HG03196 (cell line): ENCODE measurements around the gene PKD2L2.
"Not testable (repeated sequence)": the region's sequence is repeated elsewhere in the genome, so short reads cannot be mapped to it uniquely, and the experiment has no call there.

Experiments used
- ATAC-seq: cut with Tn5 transposase; IDR thresholded peaks from one replicate; pipeline ENCODE4 v1.9.1; 2021; ENCODE audit not compliant: unreplicated experiment

PKD2L2 gene

DNA sequence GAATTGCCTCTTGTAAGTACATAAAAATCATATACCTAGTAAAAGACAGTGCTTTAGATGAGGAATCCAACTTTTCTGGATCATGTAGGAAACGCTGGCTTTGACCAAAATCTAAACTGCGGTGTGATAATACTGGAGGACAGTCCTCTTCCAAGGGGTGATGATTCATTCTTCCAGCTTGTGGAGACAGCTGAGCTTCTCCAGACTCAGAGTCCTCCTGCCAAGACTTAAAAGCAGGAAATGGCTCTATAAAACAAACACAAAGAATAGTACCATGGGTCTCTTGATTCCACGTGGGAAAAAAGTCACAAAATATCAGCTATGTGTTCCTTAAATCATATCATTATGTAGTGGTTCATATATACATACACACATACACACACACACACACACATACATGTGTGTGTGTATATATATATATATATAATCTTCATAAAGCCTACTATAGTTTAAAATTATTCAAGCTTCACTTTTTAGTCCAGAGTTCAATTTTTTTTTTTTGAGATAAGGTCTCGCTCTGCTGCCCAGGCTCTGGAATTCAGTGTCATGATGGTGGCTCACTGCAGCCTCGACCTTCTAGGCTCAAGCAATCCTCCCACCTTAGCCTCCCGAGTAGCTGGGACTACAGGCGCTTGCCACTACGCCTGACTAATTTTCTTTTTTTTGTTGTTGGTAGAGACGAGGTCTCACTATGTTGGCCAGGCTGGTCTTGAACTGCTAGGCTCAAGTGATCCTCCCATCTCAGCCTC lies 65.0 kb downstream of the PKD2L2 start:
- no peak for ATAC-seq

DNA sequence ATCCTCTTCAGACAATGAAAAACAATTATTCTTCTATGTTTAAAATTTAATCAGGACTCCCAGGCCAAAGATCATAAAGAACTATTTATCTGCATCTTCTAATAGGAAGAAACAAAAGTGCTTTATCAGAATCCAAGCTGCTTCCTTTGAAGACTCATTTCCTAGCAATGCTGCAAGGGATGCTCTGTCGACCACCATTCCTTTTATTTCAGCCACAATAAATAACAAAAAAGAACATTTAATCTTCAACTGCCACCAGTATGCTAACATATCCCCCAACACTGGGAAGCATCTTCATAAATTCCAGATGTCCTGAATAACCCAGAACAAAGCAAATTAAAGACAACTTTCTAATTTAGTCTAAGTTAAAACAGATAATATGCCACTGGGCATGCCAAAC lies 68.7 kb downstream of the PKD2L2 start:
- no peak for ATAC-seq

DNA sequence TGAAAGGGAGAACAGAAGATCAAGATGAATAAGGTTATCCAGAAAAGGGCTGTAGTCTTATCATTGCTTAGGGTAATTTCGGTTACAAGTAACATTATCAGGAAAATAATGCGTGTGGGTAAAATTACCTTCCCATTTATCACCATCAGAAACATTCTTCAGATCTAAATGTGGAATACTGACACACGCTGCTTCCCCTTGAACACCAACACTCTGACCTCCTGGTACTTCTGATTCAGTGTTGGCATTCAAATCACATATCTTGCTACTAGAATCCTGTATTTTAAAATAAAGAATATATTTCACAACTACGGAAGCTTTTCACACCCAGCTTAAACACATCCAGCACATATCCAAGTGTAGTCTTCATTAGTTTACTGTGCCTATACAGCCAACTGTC lies 70.2 kb downstream of the PKD2L2 start:
- no peak for ATAC-seq

DNA sequence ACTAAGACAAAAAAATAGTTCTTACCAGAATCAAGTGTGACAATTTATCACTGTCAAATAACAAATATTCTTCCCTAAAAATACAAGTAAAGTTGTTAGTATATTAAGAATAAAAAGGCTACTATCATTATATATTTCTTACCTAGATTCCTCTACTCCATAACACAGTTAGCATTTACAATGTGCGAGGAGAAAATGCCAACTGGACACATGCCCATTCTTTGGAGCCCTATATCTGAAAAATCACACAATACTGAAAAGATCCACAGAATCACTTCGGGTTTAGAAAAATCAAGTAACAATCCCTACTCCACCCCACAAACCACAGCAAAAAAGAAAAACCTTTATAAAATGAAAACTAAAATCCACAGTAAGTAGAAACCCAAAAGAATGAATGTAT lies 70.9 kb downstream of the PKD2L2 start:
- no peak for ATAC-seq

DNA sequence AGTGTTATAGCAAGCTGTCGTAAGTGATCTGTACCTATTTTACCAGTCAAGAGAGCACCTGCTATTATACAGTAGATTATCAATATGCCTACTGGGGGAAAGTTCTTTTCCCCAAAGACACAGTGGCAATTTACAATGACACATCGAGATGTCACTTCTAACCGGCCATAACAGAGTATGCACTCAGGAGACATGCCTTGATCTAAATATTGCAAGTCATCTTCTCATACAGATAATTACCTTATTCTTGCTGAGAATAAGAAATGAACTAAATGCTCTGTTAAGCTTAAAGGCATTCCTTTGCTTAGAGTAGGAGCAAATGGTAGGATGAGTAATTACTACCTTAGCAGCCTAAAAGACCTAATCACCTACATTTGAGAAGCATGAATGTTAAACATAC lies 71.6 kb downstream of the PKD2L2 start:
- no peak for ATAC-seq

DNA sequence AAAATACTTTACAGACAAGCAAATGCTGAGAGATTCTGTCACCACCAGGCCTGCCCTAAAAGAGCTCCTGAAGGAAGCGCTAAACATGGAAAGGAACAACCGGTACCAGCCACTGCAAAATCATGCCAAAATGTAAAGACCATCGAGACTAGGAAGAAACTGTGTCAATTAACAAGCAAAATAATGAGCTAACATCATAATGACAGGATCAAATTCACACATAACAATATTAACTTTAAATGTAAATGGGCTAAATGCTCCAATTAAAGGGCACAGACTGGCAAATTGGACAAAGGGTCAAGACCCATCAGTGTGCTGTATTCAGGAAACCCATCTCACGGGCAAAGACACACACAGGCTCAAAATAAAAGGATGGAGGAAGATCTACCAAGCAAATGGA lies 81.1 kb downstream of the PKD2L2 start:
- not testable (repeated sequence) for ATAC-seq

DNA sequence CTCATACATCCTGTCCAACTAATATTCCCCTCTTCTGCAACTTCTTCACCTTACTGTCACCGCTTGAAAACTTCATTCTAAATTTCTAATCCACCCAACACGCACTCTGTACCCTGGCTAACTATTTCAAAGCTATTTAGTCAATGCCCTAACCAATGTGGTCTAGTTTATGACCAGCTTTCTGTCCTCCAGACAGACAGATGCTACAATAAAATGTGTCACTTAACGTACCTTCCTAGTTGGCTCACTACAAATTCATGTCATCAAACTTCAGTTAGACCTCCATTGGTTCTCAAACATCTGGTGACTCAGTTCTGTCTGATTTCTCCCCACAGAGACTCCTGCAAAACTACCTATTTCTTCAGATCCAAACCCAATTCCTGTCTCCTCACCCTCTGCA lies 86.0 kb downstream of the PKD2L2 start:
- ATAC-seq: no peak

DNA sequence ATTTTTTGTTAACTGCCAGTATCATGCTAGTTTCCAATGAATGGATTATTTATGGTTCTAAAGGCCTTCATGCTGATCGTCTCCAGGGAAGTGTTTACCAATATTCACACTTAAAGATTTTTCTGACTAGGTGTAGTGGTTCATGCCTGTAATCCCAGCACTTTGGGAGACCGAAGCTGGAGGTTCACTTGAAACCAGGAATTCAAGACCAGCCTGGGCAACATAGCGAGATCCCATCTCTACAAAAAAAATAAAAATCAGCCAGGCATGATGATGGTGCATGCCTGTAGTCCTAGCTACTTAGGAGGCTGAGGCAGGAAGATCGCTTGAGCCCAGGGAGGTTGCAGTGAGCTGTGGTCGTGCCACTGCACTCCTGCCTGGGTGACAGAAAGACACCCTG lies 100.2 kb downstream of the PKD2L2 start:
- ATAC-seq: no peak
